HEK293 (cell line): Measurements from ENCODE around the gene PIK3R5.

Experiments
- CTCF ChIA-PET: fragments of 350-600 bp; formaldehyde crosslinking; extraction: SDS; loops from one replicate; lab custom pipeline; 2021; ENCODE audit warnings: antibody characterized with exemption; lab: Yijun Ruan, JAX
- POLR2A ChIA-PET: fragments of 300-600 bp; formaldehyde crosslinking; extraction: SDS; loops from one replicate; lab custom pipeline; 2020; ENCODE audit warnings: antibody characterized with exemption, inconsistent platforms; lab: Yijun Ruan, JAX
- H3K27ac ChIP-seq: fragments of 200-500 bp; sonication (Bioruptor generic); 2 replicates; pipeline ENCODE4 v1.5.1; 2014; ENCODE audit warnings: low read depth, low read length, control low read depth, inconsistent platforms; ENCODE audit errors: extremely low read depth
- H3K36me3 ChIP-seq, 2 experiments: fragments of 200-500 bp in 1 of 2; sonication (Bioruptor generic) in 1 of 2; 1 replicate in 1 of 2; 2 replicates in 1 of 2; pipeline ENCODE4 v1.5.1; 2014 to 2017; ENCODE audit warnings: inconsistent platforms in 2 of 2, low read length in 2 of 2; ENCODE audit not compliant: control insufficient read depth in 2 of 2, insufficient read depth in 1 of 2
- H3K4me1 ChIP-seq: fragments of 200-500 bp; sonication (Bioruptor generic); 2 replicates; pipeline ENCODE4 v1.5.1; 2014; ENCODE audit warnings: mild to moderate bottlenecking, low read length, inconsistent platforms; ENCODE audit not compliant: control insufficient read depth, insufficient read depth
- H3K4me3 ChIP-seq: 2 replicates; pipeline ENCODE4 v1.5.1; 2011; ENCODE audit warnings: low read depth, mild to moderate bottlenecking, control low read depth, low read length, moderate library complexity
- H3K9me3 ChIP-seq: fragments of 200-500 bp; sonication (Bioruptor generic); 2 replicates; pipeline ENCODE4 v1.5.1; 2014; ENCODE audit warnings: low read depth, low read length, inconsistent platforms; ENCODE audit not compliant: control insufficient read depth, insufficient read depth
- HIC1 ChIP-seq: fragments of 450-650 bp; formaldehyde crosslinking; IDR thresholded peaks from 2 replicates; pipeline ENCODE4 v1.5.1; 2016; ENCODE audit warnings: missing biosample characterization, missing genetic modification characterization
- PRDM2 ChIP-seq: fragments of 450-650 bp; formaldehyde crosslinking; IDR thresholded peaks from 2 replicates; pipeline ENCODE4 v1.5.1; 2016; ENCODE audit warnings: missing biosample characterization, missing genetic modification characterization, borderline replicate concordance
- PRDM6 ChIP-seq: fragments of 450-650 bp; formaldehyde crosslinking; IDR thresholded peaks from 2 replicates; pipeline ENCODE4 v1.5.1; 2017; ENCODE audit warnings: missing biosample characterization, missing genetic modification characterization
- RBAK ChIP-seq: fragments of 450-650 bp; formaldehyde crosslinking; IDR thresholded peaks from 2 replicates; pipeline ENCODE4 v1.5.1; 2016; ENCODE audit warnings: missing biosample characterization, missing genetic modification characterization
- ZFHX2 ChIP-seq: fragments of 450-650 bp; formaldehyde crosslinking; conservative IDR thresholded peaks from 2 replicates; pipeline ENCODE4 v1.5.1; 2016; ENCODE audit warnings: missing biosample characterization, missing genetic modification characterization
- ZFP37 ChIP-seq: fragments of 450-650 bp; formaldehyde crosslinking; IDR thresholded peaks from 2 replicates; pipeline ENCODE4 v1.5.1; 2016; ENCODE audit warnings: missing biosample characterization, missing genetic modification characterization
- ZFP69B ChIP-seq: fragments of 450-650 bp; formaldehyde crosslinking; IDR thresholded peaks from 2 replicates; pipeline ENCODE4 v1.5.1; 2016; ENCODE audit warnings: missing biosample characterization, missing genetic modification characterization
- ZNF221 ChIP-seq: fragments of 450-650 bp; formaldehyde crosslinking; IDR thresholded peaks from 2 replicates; pipeline ENCODE4 v1.5.1; 2017; ENCODE audit warnings: missing biosample characterization, missing genetic modification characterization, borderline replicate concordance
- ZNF223 ChIP-seq: fragments of 450-650 bp; formaldehyde crosslinking; IDR thresholded peaks from 2 replicates; pipeline ENCODE4 v1.5.1; 2016; ENCODE audit warnings: missing biosample characterization, missing genetic modification characterization
- ZNF24 ChIP-seq: fragments of 450-650 bp; formaldehyde crosslinking; IDR thresholded peaks from 2 replicates; pipeline ENCODE4 v1.5.1; 2016; ENCODE audit warnings: missing biosample characterization, missing genetic modification characterization
- ZNF830 ChIP-seq: fragments of 450-650 bp; IDR thresholded peaks from 2 replicates; pipeline ENCODE4 v1.5.0; 2018; ENCODE audit warnings: missing biosample characterization, missing genetic modification characterization, low read depth, mild to moderate bottlenecking, moderate library complexity

Gene PIK3R5

GRCh38 chr17:8949061-8949661 lies 16.3 kb downstream of the PIK3R5 start (continued):
- TF ChIP-seq PRDM2 (tag by site-specific recombination) (no peak), ZNF24 (tag by site-specific recombination) (no peak), ZNF830 (tag by site-specific recombination) (no peak)

- CTCF ChIA-PET = interaction anchor here (0.5 to 0.7 kb wide), 2 partner anchors 54 to 570 kb away, joined by 3 read pairs; no protein-coding TSS in a partner anchor
- Histone ChIP-seq H3K4me1 (no peaks in the 10 kb centered on the region), H3K36me3 (no peaks in the 10 kb centered on the region), H3K9me3 (no peaks in the 10 kb centered on the region), H3K27ac (no peak overlapping the region), H3K4me3 (no peak overlapping the region)
- TF ChIP-seq ZNF221 (tag by site-specific recombination) (no peak), HIC1 (tag by site-specific recombination) (no peak), ZFHX2 (tag by site-specific recombination) (no peak), ZFP37 (tag by site-specific recombination) (no peak)
- POLR2A ChIA-PET = no interaction called here
These were observed 17.0 kb downstream of the PIK3R5 start for GRCh38 chr17:8948462-8948861.

- no peak overlapping the region for H3K27ac ChIP-seq
- POLR2A ChIA-PET = interaction anchor here (0.6 kb wide), 1 partner anchor 54 kb away, joined by 3 read pairs; no protein-coding TSS in a partner anchor
- CTCF ChIA-PET = interaction anchor here (0.7 to 1.0 kb wide), 2 partner anchors 51 to 609 kb away, joined by 3 to 4 read pairs; no protein-coding TSS in a partner anchor
- H3K36me3 ChIP-seq = no peaks in the 10 kb centered on the region
- TF ChIP-seq ZFP69B (tag by site-specific recombination) (no peak), ZNF830 (tag by site-specific recombination) (no peak), RBAK (tag by site-specific recombination) (no peak), ZNF223 (no peak), PRDM6 (no peak)
- no peaks in the 10 kb centered on the region for H3K4me1 ChIP-seq
- H3K4me3 ChIP-seq = no peak overlapping the region
- no peaks in the 10 kb centered on the region for H3K9me3 ChIP-seq
These were observed 18.3 kb downstream of the PIK3R5 start for GRCh38 chr17:8947201-8947600.
